H9 (cell line): Measurements from ENCODE around the gene ARHGAP10. TPM values are rescaled to one million over a fixed set of nuclear protein-coding genes. Genes with fewer than 3 reads are reported as not detected.

Source experiments
- DNase-seq: peaks from one replicate; pipeline ENCODE4 v3.0.0-alpha.2; 2017
- H2AFZ ChIP-seq: one replicate; pipeline ENCODE4 v1.6.1; 2013; ENCODE audit warnings: mild to moderate bottlenecking, low read length, control low read depth, moderate library complexity
- H2AK5ac ChIP-seq: 2 replicates; pipeline ENCODE4 v1.6.1; 2013; ENCODE audit warnings: low read length, control low read depth, mixed read lengths; ENCODE audit not compliant: insufficient read length
- H2BK120ac ChIP-seq: one replicate; pipeline ENCODE4 v1.6.1; 2013; ENCODE audit warnings: low read depth, mild to moderate bottlenecking, low read length, control low read depth, inconsistent platforms; ENCODE audit not compliant: poor library complexity, severe bottlenecking
- H2BK12ac ChIP-seq: 2 replicates; pipeline ENCODE4 v1.6.1; 2013; ENCODE audit warnings: low read length, control low read depth, mixed read lengths, low read depth; ENCODE audit not compliant: insufficient read length
- H2BK15ac ChIP-seq: 2 replicates; pipeline ENCODE4 v1.6.1; 2013; ENCODE audit warnings: low read depth, low read length, control low read depth
- H2BK20ac ChIP-seq: one replicate; pipeline ENCODE4 v1.6.1; 2013; ENCODE audit warnings: low read depth, mild to moderate bottlenecking, low read length, control low read depth, inconsistent platforms; ENCODE audit not compliant: poor library complexity, severe bottlenecking
- H2BK5ac ChIP-seq: 2 replicates; pipeline ENCODE4 v1.6.1; 2013; ENCODE audit warnings: low read length, control low read depth, mixed read lengths; ENCODE audit not compliant: insufficient read length
- H3K14ac ChIP-seq: 2 replicates; pipeline ENCODE4 v1.6.1; 2013; ENCODE audit warnings: low read length, control low read depth; ENCODE audit not compliant: insufficient read depth
- H3K18ac ChIP-seq: 2 replicates; pipeline ENCODE4 v1.6.1; 2013; ENCODE audit warnings: low read depth, mild to moderate bottlenecking, mixed read lengths, low read length, control low read depth; ENCODE audit not compliant: insufficient read length
- H3K23ac ChIP-seq: 2 replicates; pipeline ENCODE4 v1.6.1; 2013; ENCODE audit warnings: low read length, control low read depth, mixed read lengths, low read depth; ENCODE audit not compliant: insufficient read length
- H3K23me2 ChIP-seq: 2 replicates; pipeline ENCODE4 v1.6.1; 2013; ENCODE audit warnings: low read depth, mild to moderate bottlenecking, mixed read lengths, low read length, control low read depth; ENCODE audit not compliant: insufficient read length, poor library complexity, severe bottlenecking
- H3K27ac ChIP-seq: 2 replicates; pipeline ENCODE4 v1.5.1; 2013; ENCODE audit warnings: low read length, control low read depth, mixed read lengths, low read depth; ENCODE audit not compliant: insufficient read length
- H3K27me3 ChIP-seq: 2 replicates; pipeline ENCODE4 v1.6.1; 2013; ENCODE audit warnings: low read length, control low read depth, inconsistent platforms; ENCODE audit not compliant: insufficient read depth
- H3K4ac ChIP-seq: 2 replicates; pipeline ENCODE4 v1.6.1; 2013; ENCODE audit warnings: low read depth, mild to moderate bottlenecking, control low read depth, inconsistent platforms, low read length, moderate library complexity
- H3K4me1 ChIP-seq: 2 replicates; pipeline ENCODE4 v1.6.1; 2013; ENCODE audit warnings: low read length, control low read depth, inconsistent platforms; ENCODE audit not compliant: insufficient read depth
- H3K4me2 ChIP-seq: 2 replicates; pipeline ENCODE4 v1.6.1; 2013; ENCODE audit warnings: low read length, control low read depth, mixed read lengths; ENCODE audit not compliant: insufficient read length, insufficient read depth
- H3K56ac ChIP-seq: 2 replicates; pipeline ENCODE4 v1.6.1; 2013; ENCODE audit warnings: low read depth, mild to moderate bottlenecking, mixed read lengths, low read length, control low read depth; ENCODE audit not compliant: insufficient read length
- H3K79me1 ChIP-seq: 2 replicates; pipeline ENCODE4 v1.6.1; 2013; ENCODE audit warnings: low read depth, mild to moderate bottlenecking, moderate library complexity, low read length, control low read depth, inconsistent platforms; ENCODE audit not compliant: insufficient read depth, poor library complexity, severe bottlenecking
- H3K79me2 ChIP-seq: 2 replicates; pipeline ENCODE4 v1.6.1; 2013; ENCODE audit warnings: low read length, control low read depth, inconsistent platforms; ENCODE audit not compliant: insufficient read depth
- H3K9ac ChIP-seq: 2 replicates; pipeline ENCODE4 v1.6.1; 2013; ENCODE audit warnings: low read length, control low read depth, mixed read lengths; ENCODE audit not compliant: insufficient read length; ENCODE audit errors: extremely low read depth
- H3K9me3 ChIP-seq: one replicate; pipeline ENCODE4 v1.6.1; 2013; ENCODE audit warnings: low read depth, low read length, inconsistent platforms; ENCODE audit not compliant: control insufficient read depth
- H3T11ph ChIP-seq: one replicate; pipeline ENCODE4 v1.6.1; 2013; ENCODE audit warnings: mild to moderate bottlenecking, low read length, control low read depth, inconsistent platforms
- H4K20me1 ChIP-seq: one replicate; pipeline ENCODE4 v1.6.1; 2013; ENCODE audit not compliant: control insufficient read depth, insufficient read length, insufficient read depth
- H4K5ac ChIP-seq: 2 replicates; pipeline ENCODE4 v1.6.1; 2013; ENCODE audit warnings: low read depth, mild to moderate bottlenecking, mixed read lengths, low read length, control low read depth; ENCODE audit not compliant: insufficient read length
- H4K8ac ChIP-seq: replicated peaks from 2 replicates; pipeline ENCODE4 v1.6.1; 2013; ENCODE audit warnings: low read length, control low read depth, mixed read lengths, low read depth; ENCODE audit not compliant: insufficient read length
- H4K91ac ChIP-seq: 2 replicates; pipeline ENCODE4 v1.6.1; 2013; ENCODE audit warnings: low read depth, mild to moderate bottlenecking, moderate library complexity, mixed read lengths, low read length, control low read depth; ENCODE audit not compliant: insufficient read length
- H3K27ac Mint-ChIP-seq, 3 experiments: 2 replicates in 2 of 3; 3 replicates in 1 of 3; pipeline ENCODE4 v1.8.0; 2020 to 2021; ENCODE audit warnings: mixed read lengths in 3 of 3, mild to moderate bottlenecking in 1 of 3, moderate library complexity in 1 of 3
- H3K27me3 Mint-ChIP-seq: 2 replicates; pipeline ENCODE4 v1.8.0; 2021; ENCODE audit warnings: low read depth, mild to moderate bottlenecking, moderate library complexity, mixed read lengths
- H3K36me3 Mint-ChIP-seq, 3 experiments: 2 replicates in 2 of 3; 3 replicates in 1 of 3; pipeline ENCODE4 v1.8.0; 2020 to 2021; ENCODE audit warnings: low read depth in 3 of 3, mixed read lengths in 3 of 3; ENCODE audit not compliant: insufficient read depth in 1 of 3
- H3K4me1 Mint-ChIP-seq, 2 experiments: 2 replicates each; pipeline ENCODE4 v1.8.0; 2020; ENCODE audit warnings: mixed read lengths in 2 of 2
- H3K4me3 Mint-ChIP-seq, 2 experiments: 2 replicates in 1 of 2; 3 replicates in 1 of 2; pipeline ENCODE4 v1.8.0; 2020 to 2021; ENCODE audit warnings: mild to moderate bottlenecking in 2 of 2, mixed read lengths in 2 of 2, moderate library complexity in 1 of 2
- H3K9me3 Mint-ChIP-seq, 2 experiments: 2 replicates in 1 of 2; 3 replicates in 1 of 2; pipeline ENCODE4 v1.8.0; 2020; ENCODE audit warnings: mild to moderate bottlenecking in 2 of 2, mixed read lengths in 2 of 2, moderate library complexity in 1 of 2
- WGBS: extraction: QIAGEN DNeasy Blood & Tissue Kit; methylation state at CpG from one replicate; pipeline ENCODE4 v1.1.7; 2013; ENCODE audit warnings: missing lambda C conversion rate, low lambda C conversion rate, mixed read lengths; ENCODE audit not compliant: insufficient read length; ENCODE audit errors: extremely low coverage; 5-methylcytosine and 5-hydroxymethylcytosine counted together
- total RNA-seq: library from RNA; stranded (reverse); gene quantifications from 2 replicates; pipeline ENCODE4 v1.2.1, GENCODE V29; 2021
- TF ChIP-seq, protein P1 (sequence below): fragments of 200-600 bp; sonication (generic); conservative IDR thresholded peaks from 3 replicates; pipeline ENCODE4 v1.8.0; 2021; ENCODE audit warnings: antibody characterized with exemption, mild to moderate bottlenecking

Gene ARHGAP10
- total RNA-seq, 1 experiment from 2014 or later = 7.8 TPM

DNA sequence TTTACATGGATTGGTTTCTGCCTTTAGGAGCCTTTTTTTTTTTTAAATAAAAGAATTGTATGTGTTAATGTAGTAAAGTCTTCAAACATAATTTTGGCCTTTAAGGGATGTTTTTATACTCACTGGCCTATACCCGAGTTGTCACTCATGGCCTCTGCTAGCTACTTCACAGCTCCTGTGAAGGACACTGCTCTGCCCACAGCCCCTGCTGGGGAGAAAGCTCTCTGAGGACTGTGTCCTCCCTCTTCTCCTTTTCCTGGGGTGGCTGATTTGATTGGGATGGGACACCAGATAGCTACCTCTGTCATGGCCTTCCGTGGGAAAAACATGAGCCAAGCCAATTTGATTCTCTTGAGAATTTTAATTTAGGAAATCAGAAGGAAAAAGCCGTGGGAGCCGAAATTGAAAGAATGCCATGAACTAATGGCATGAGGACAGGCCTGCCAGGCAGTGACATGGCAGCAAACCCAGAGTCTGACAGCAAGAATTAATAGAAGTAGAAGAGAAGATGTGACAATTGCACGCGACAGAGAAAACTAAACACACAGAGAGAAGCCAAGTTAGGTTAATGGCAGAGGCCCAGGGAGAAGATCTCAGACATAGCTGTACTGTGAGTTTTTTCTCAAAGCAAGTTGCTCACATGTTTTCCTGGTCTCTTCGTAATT is 81.4 kb downstream of the ARHGAP10 start:
- H3K79me2 ChIP-seq = no peaks in the 10 kb centered on the region
- H2BK20ac ChIP-seq = no peak overlapping the region
- H3K23ac ChIP-seq = no peak overlapping the region
- H3K56ac ChIP-seq = no peak overlapping the region
- no peak overlapping the region for H3K27ac Mint-ChIP-seq
- H3K4me1 Mint-ChIP-seq = peaks cover 6 to 10% of the 10 kb centered on the region in 2 experiments
- H2BK12ac ChIP-seq = no peak overlapping the region
- no peaks in the 10 kb centered on the region for H3K9me3 Mint-ChIP-seq
- H3K27ac ChIP-seq = no peak overlapping the region
- no peak overlapping the region for H2AFZ ChIP-seq
- no peak overlapping the region for H3K4me3 Mint-ChIP-seq
- H3K23me2 ChIP-seq = peaks cover 2% of the 10 kb centered on the region
- no peaks in the 10 kb centered on the region for H3K79me1 ChIP-seq
- H3K18ac ChIP-seq = no peak overlapping the region
- no peak overlapping the region for H2BK15ac ChIP-seq
- no peaks in the 10 kb centered on the region for H3K27me3 Mint-ChIP-seq
- H3K36me3 Mint-ChIP-seq = no peaks in the 10 kb centered on the region
- no peak overlapping the region for H3T11ph ChIP-seq
- no peak for DNase-seq
- H3K14ac ChIP-seq = no peak overlapping the region
- TF ChIP-seq, protein P1, sequence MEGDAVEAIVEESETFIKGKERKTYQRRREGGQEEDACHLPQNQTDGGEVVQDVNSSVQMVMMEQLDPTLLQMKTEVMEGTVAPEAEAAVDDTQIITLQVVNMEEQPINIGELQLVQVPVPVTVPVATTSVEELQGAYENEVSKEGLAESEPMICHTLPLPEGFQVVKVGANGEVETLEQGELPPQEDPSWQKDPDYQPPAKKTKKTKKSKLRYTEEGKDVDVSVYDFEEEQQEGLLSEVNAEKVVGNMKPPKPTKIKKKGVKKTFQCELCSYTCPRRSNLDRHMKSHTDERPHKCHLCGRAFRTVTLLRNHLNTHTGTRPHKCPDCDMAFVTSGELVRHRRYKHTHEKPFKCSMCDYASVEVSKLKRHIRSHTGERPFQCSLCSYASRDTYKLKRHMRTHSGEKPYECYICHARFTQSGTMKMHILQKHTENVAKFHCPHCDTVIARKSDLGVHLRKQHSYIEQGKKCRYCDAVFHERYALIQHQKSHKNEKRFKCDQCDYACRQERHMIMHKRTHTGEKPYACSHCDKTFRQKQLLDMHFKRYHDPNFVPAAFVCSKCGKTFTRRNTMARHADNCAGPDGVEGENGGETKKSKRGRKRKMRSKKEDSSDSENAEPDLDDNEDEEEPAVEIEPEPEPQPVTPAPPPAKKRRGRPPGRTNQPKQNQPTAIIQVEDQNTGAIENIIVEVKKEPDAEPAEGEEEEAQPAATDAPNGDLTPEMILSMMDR = no peak
- WGBS = no CpG with 5 or more reads among the region's 7 CpGs
- H4K91ac ChIP-seq = no peak overlapping the region
- H2AK5ac ChIP-seq = no peak overlapping the region
- no peak overlapping the region for H2BK120ac ChIP-seq
- H4K20me1 ChIP-seq = no peaks in the 10 kb centered on the region
- H3K9me3 ChIP-seq = no peaks in the 10 kb centered on the region
- no peaks in the 10 kb centered on the region for H3K4me1 ChIP-seq
- H3K4ac ChIP-seq = no peak overlapping the region
- H3K9ac ChIP-seq = no peak overlapping the region
- H2BK5ac ChIP-seq = no peak overlapping the region
- H3K27me3 ChIP-seq = no peaks in the 10 kb centered on the region
- no peak overlapping the region for H3K4me2 ChIP-seq
- no peak overlapping the region for H4K8ac ChIP-seq
- H4K5ac ChIP-seq = no peak overlapping the region
